NOMO-1 treated with dmso at 0.1 percent for 144 hours (cell line): ENCODE measurements around the gene TCHH.

Source experiments
- DNase-seq: peaks from one replicate; lab custom pipeline; 2025; ENCODE audit not compliant: unreplicated experiment; lab: John Stamatoyannopoulos, UW

TCHH gene

GRCh38 chr1:152072311-152072710, 42.9 kb downstream of the TCHH start:
- no peak for DNase-seq

- no peak for DNase-seq
These were observed 44.1 kb downstream of the TCHH start for GRCh38 chr1:152071123-152071522.

- DNase-seq: no peak
These were observed 47.3 kb downstream of the TCHH start for GRCh38 chr1:152067929-152068328.

GRCh38 chr1:152067150-152067549, 48.1 kb downstream of the TCHH start:
- DNase-seq: no peak

GRCh38 chr1:152061952-152062351, 53.3 kb downstream of the TCHH start:
- no peak for DNase-seq
